K562 (cell line): ENCODE data around the gene ASIC3. TPM values are rescaled to one million over a fixed set of nuclear protein-coding genes. Genes with fewer than 3 reads are reported as not detected.
A peak's percentile ranks its signal among the peaks of the same experiment; 100 is the strongest.

ENCODE experiments used
- ATAC-seq: fragments of 200-7000 bp; cut with Tn5 transposase; 3 replicates; pipeline ENCODE4 v1.9.1; 2020; ENCODE audit warnings: moderate library complexity
- BruUV-seq: library from RNA; stranded (reverse); fragments of 400-500 nt; replicated peaks from 2 replicates; lab custom pipeline; 2021; lab: Mats Ljungman, UMichigan
- CTCF ChIA-PET: fragments of 300-600 bp; formaldehyde crosslinking; extraction: SDS; loops from one replicate; lab custom pipeline; 2021; ENCODE audit warnings: low intra/inter-chr PET ratio; lab: Yijun Ruan, JAX
- POLR2A ChIA-PET: fragments of 300-600, 350-650 bp; sonication (Branson Sonifier 250); formaldehyde crosslinking; extraction: SDS; loops from one replicate; lab custom pipeline; 2021; ENCODE audit warnings: antibody characterized with exemption, inconsistent platforms; lab: Yijun Ruan, JAX
- DNase-seq, 4 experiments: peaks; one replicate each; pipeline versions ENCODE4 v3.0.0 to v3.0.0-alpha.2; 2011 to 2018; ENCODE audit warnings: low spot score in 3 of 4, mixed read lengths in 3 of 4; ENCODE audit errors: extremely low read depth in 1 of 4
- FAIRE-seq: peaks from 2 replicates; lab custom pipeline; 2011; peaks lifted over from hg19 to GRCh38; lab: Jason Lieb, UNC
- H2AFZ ChIP-seq: 2 replicates; pipeline ENCODE4 v1.6.0; 2011; ENCODE audit warnings: low read depth, low read length, control low read depth, inconsistent platforms
- H3K27ac ChIP-seq: fragments of 200-600 bp; 3 replicates; pipeline ENCODE4 v1.8.0; 2011; ENCODE audit warnings: low read depth, mild to moderate bottlenecking, control low read depth, inconsistent platforms, low read length, moderate library complexity, mixed read lengths; ENCODE audit errors: extremely low read depth
- H3K27me3 ChIP-seq, 2 experiments: fragments of 300-600 bp in 1 of 2; 2 replicates in 1 of 2; 3 replicates in 1 of 2; pipeline versions ENCODE4 v1.6.0 to v1.8.0; 2011; ENCODE audit warnings: inconsistent platforms in 2 of 2, low read length in 2 of 2, mild to moderate bottlenecking in 1 of 2, mixed read lengths in 1 of 2, moderate library complexity in 1 of 2; ENCODE audit not compliant: control insufficient read depth in 2 of 2, insufficient read depth in 2 of 2
- H3K36me3 ChIP-seq: fragments of 300-600 bp; 3 replicates; pipeline ENCODE4 v1.8.0; 2011; ENCODE audit warnings: mild to moderate bottlenecking, low read length, inconsistent platforms; ENCODE audit not compliant: control insufficient read depth, insufficient read depth
- H3K4me1 ChIP-seq, 2 experiments: fragments of 200-600 bp in 1 of 2; replicated peaks in 1 of 2; 2 replicates in 1 of 2; 3 replicates in 1 of 2; pipeline versions ENCODE4 v1.5.1 to v1.8.0; 2011; ENCODE audit warnings: inconsistent platforms in 2 of 2, low read length in 2 of 2, mild to moderate bottlenecking in 1 of 2, mixed read lengths in 1 of 2, moderate library complexity in 1 of 2; ENCODE audit not compliant: control insufficient read depth in 2 of 2, insufficient read depth in 2 of 2
- H3K4me2 ChIP-seq: 2 replicates; pipeline ENCODE4 v1.6.1; 2011; ENCODE audit warnings: low read length, control low read depth, inconsistent platforms, mixed read lengths; ENCODE audit not compliant: insufficient read depth
- H3K4me3 ChIP-seq: fragments of 200-600 bp; sonication (generic), shearing (Covaris generic); 2 replicates; pipeline ENCODE4 v1.5.1; 2016; ENCODE audit warnings: control low read depth, inconsistent platforms
- H3K79me2 ChIP-seq: fragments of 200-600 bp; 3 replicates; pipeline ENCODE4 v1.8.0; 2011; ENCODE audit warnings: low read length, inconsistent platforms; ENCODE audit not compliant: control insufficient read depth, insufficient read depth
- H3K9ac ChIP-seq, 2 experiments: 2 replicates each; pipeline versions ENCODE4 v1.6.0 to v1.6.1; 2011; ENCODE audit warnings: low read depth in 2 of 2, low read length in 2 of 2, control low read depth in 1 of 2, inconsistent platforms in 1 of 2, mild to moderate bottlenecking in 1 of 2, mixed read lengths in 1 of 2; ENCODE audit not compliant: insufficient read depth in 1 of 2
- H3K9me1 ChIP-seq: one replicate; pipeline ENCODE4 v1.6.0; 2011; ENCODE audit warnings: inconsistent platforms, mild to moderate bottlenecking, low read length, moderate library complexity; ENCODE audit not compliant: control insufficient read depth, insufficient read depth
- H3K9me3 ChIP-seq: replicated peaks from 2 replicates; pipeline ENCODE4 v1.5.1; 2011; ENCODE audit warnings: low read depth, low read length, inconsistent platforms; ENCODE audit not compliant: control insufficient read depth, insufficient read depth
- H4K20me1 ChIP-seq: replicated peaks from 2 replicates; pipeline ENCODE4 v1.6.1; 2011; ENCODE audit warnings: low read length, inconsistent platforms, mixed read lengths; ENCODE audit not compliant: control insufficient read depth, insufficient read depth
- ARID2 ChIP-seq: fragments of 450-650 bp; IDR thresholded peaks from 2 replicates; pipeline ENCODE4 v1.6.1; 2017; ENCODE audit warnings: antibody characterized with exemption, mild to moderate bottlenecking
- BRD9 ChIP-seq: fragments of 450-650 bp; IDR thresholded peaks from 2 replicates; pipeline ENCODE4 v1.6.1; 2018; ENCODE audit warnings: low read depth; ENCODE audit not compliant: partially characterized antibody
- DIDO1 ChIP-seq: fragments of 450-650 bp; IDR thresholded peaks from 2 replicates; pipeline ENCODE4 v1.6.1; 2016; ENCODE audit warnings: low read depth, missing biosample characterization, missing genetic modification characterization
- DNMT1 ChIP-seq: fragments of 450-650 bp; IDR thresholded peaks from 2 replicates; pipeline ENCODE4 v1.6.1; 2016; ENCODE audit warnings: antibody characterized with exemption, mild to moderate bottlenecking
- ERF ChIP-seq: fragments of 450-650 bp; formaldehyde crosslinking; IDR thresholded peaks from 2 replicates; pipeline ENCODE4 v1.4.0; 2020; ENCODE audit warnings: mild to moderate bottlenecking, mixed read lengths
- HMGN3 ChIP-seq: IDR thresholded peaks from 2 replicates; pipeline ENCODE4 v1.6.1; 2011; ENCODE audit warnings: borderline replicate concordance, low read depth, mild to moderate bottlenecking, mixed read lengths, low read length; ENCODE audit not compliant: insufficient read length; ENCODE audit errors: extremely low read depth
- ILK ChIP-seq: fragments of 450-650 bp; IDR thresholded peaks from 2 replicates; pipeline ENCODE4 v1.6.1; 2016; ENCODE audit warnings: missing genetic modification characterization, low read depth, mild to moderate bottlenecking, missing compliant biosample characterization, moderate library complexity, borderline replicate concordance
- LARP7 ChIP-seq: fragments of 450-650 bp; IDR thresholded peaks from 2 replicates; pipeline ENCODE4 v1.6.1; 2016
- NEUROD1 ChIP-seq: fragments of 150-350 bp; IDR thresholded peaks from 2 replicates; pipeline ENCODE4 v1.6.1; 2014; ENCODE audit warnings: borderline replicate concordance, low read length, low read depth; ENCODE audit not compliant: partially characterized antibody
- NR1H2 ChIP-seq: sonication (generic); formaldehyde crosslinking; IDR thresholded peaks from 2 replicates; pipeline ENCODE4 v1.4.0; 2020; ENCODE audit warnings: mild to moderate bottlenecking, missing genetic modification reagents
- RB1 ChIP-seq: fragments of 450-650 bp; IDR thresholded peaks from 2 replicates; pipeline ENCODE4 v1.6.1; 2017; ENCODE audit warnings: low read depth, mild to moderate bottlenecking
- SIX5 ChIP-seq, 2 experiments: IDR thresholded peaks; 2 replicates each; pipeline ENCODE4 v1.6.1; 2011; ENCODE audit warnings: low read length in 2 of 2, borderline replicate concordance in 1 of 2, low read depth in 1 of 2, mild to moderate bottlenecking in 1 of 2, moderate library complexity in 1 of 2; ENCODE audit not compliant: insufficient read depth in 1 of 2
- SLC30A9 ChIP-seq: fragments of 250-450 bp; sonication (Bioruptor Pico); IDR thresholded peaks from 2 replicates; pipeline ENCODE4 v1.8.0; 2022; ENCODE audit warnings: mild to moderate bottlenecking, moderate library complexity
- SMARCA5 ChIP-seq: fragments of 450-650 bp; IDR thresholded peaks from 2 replicates; pipeline ENCODE4 v1.6.1; 2016
- SMARCE1 ChIP-seq: fragments of 450-650 bp; IDR thresholded peaks from 2 replicates; pipeline ENCODE4 v1.7.1; 2016; ENCODE audit warnings: mild to moderate bottlenecking
- SRSF3 ChIP-seq: fragments of 200-400 bp; formaldehyde crosslinking; IDR thresholded peaks from 2 replicates; pipeline ENCODE4 v1.6.1; 2016; ENCODE audit warnings: mild to moderate bottlenecking, low read length, moderate library complexity; ENCODE audit not compliant: insufficient read depth
- TEAD2 ChIP-seq: fragments of 450-650 bp; IDR thresholded peaks from 2 replicates; pipeline ENCODE4 v1.6.1; 2016; ENCODE audit warnings: missing genetic modification characterization, control low read depth, missing compliant biosample characterization
- ZBTB33 ChIP-seq: sonication (generic); formaldehyde crosslinking; IDR thresholded peaks from 2 replicates; pipeline ENCODE4 v1.8.1; 2023; ENCODE audit warnings: mild to moderate bottlenecking, missing genetic modification reagents
- ZBTB8A ChIP-seq: fragments of 450-650 bp; IDR thresholded peaks from 2 replicates; pipeline ENCODE4 v1.6.1; 2018; ENCODE audit warnings: mild to moderate bottlenecking, moderate library complexity; ENCODE audit not compliant: partially characterized antibody
- WGBS: fragments of 100-300 bp; shearing (Covaris generic); methylation state at CpG from one replicate; pipeline ENCODE4 v1.1.6; 2016; ENCODE audit warnings: low coverage, mixed read lengths; ENCODE audit not compliant: insufficient coverage; ENCODE audit errors: missing lambda C conversion rate; 5-methylcytosine and 5-hydroxymethylcytosine counted together
- in situ Hi-C: fragments of 300-500 bp; cut with MboI; formaldehyde crosslinking; loops from 4 replicates; pipeline ENCODE4 v1.15.0; 2018; ENCODE audit warnings: inconsistent platforms, mixed read lengths
- intact Hi-C: fragments of 100-400 bp; cut with micrococcal nuclease; formaldehyde crosslinking; loops from 2 replicates; pipeline ENCODE4 v1.14.2; 2022
- polyA plus RNA-seq, 8 experiments: library from polyadenylated mRNA; depleted of rRNA in 4 of 8; stranded (reverse) in 5 of 8; unstranded in 3 of 8; fragments of >200 nt; fragmentation: Nextera tagmentation in 2 of 8; fragmentation: Illumina TruSeq in 1 of 8; extraction: Ambion mirVana in 2 of 8; extraction: Trizol in 1 of 8; gene quantifications; 2 replicates each; pipeline versions ENCODE4 v1.2.1 to v1.2.3, GENCODE V29; 2011 to 2014; ENCODE audit warnings: inconsistent platforms in 1 of 8, missing spikeins in 1 of 8
- total RNA-seq, 7 experiments: library from RNA; depleted of rRNA in 6 of 7; stranded (reverse); fragments of >200 nt in 6 of 7; fragmentation: Illumina TruSeq in 2 of 7; extraction: Trizol in 2 of 7; gene quantifications; 2 replicates each; pipeline versions ENCODE4 v1.2.1 to v1.2.3, GENCODE V29; 2011 to 2021; ENCODE audit warnings: low replicate concordance in 1 of 7
- TF ChIP-seq, protein P1 (sequence below): fragments of 250-450 bp; sonication (Bioruptor Pico); IDR thresholded peaks from 2 replicates; pipeline ENCODE4 v1.5.0; 2020; ENCODE audit warnings: mild to moderate bottlenecking

Gene ASIC3
- total and polyA plus RNA-seq, 9 of the 15 experiments (the other 6 are each of a cell fraction or from before 2014, with no cell fraction given) = 0.11 to 5.0 (median 0.87) TPM

- Histone ChIP-seq H4K20me1 (no peaks in the 10 kb centered on the region), H3K4me2 (no peak overlapping the region), H3K27ac (no peak overlapping the region), H3K27me3 (no peaks in the 10 kb centered on the region; a peak in 1 of 5 replicates), H3K9me3 (no peaks in the 10 kb centered on the region), H3K9me1 (no peaks in the 10 kb centered on the region), H3K4me1 (peaks cover 41 to 67% of the 10 kb centered on the region in 2 experiments), H3K4me3 (no peak overlapping the region), H3K36me3 (no peaks in the 10 kb centered on the region), H3K79me2 (no peaks in the 10 kb centered on the region)
- CTCF ChIA-PET = no interaction called here
- POLR2A ChIA-PET = interaction anchor here (14.3 kb wide), 1 partner anchor 14 kb away, joined by 146 read pairs; no protein-coding TSS in a partner anchor
- no peak for DNase-seq
- FAIRE-seq = no peak
- TF ChIP-seq ERF (no peak), ZBTB33 (no peak), BRD9 (no peak), SIX5 (IDR thresholded peaks at IDR 0.05; ENCODE audit: borderline replicate concordance in 1 of 2, insufficient read depth in 1 of 2, low read depth in 1 of 2, low read length in 2 of 2) (no peak), SRSF3 (no peak), ZBTB8A (no peak), SLC30A9 (CRISPR knock-in tag) (no peak), SMARCE1 (no peak), DNMT1 (no peak), HMGN3 (no peak), SMARCA5 (no peak), NEUROD1 (no peak), RB1 (no peak), ARID2 (no peak), NR1H2 (CRISPR knock-in tag) (no peak), DIDO1 (tag) (no peak), LARP7 (no peak), ILK (no peak), TEAD2 (tag) (no peak)
- TF ChIP-seq, protein P1, sequence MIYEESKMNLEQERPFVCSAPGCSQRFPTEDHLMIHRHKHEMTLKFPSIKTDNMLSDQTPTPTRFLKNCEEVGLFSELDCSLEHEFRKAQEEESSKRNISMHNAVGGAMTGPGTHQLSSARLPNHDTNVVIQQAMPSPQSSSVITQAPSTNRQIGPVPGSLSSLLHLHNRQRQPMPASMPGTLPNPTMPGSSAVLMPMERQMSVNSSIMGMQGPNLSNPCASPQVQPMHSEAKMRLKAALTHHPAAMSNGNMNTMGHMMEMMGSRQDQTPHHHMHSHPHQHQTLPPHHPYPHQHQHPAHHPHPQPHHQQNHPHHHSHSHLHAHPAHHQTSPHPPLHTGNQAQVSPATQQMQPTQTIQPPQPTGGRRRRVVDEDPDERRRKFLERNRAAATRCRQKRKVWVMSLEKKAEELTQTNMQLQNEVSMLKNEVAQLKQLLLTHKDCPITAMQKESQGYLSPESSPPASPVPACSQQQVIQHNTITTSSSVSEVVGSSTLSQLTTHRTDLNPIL = no peak
- TF ChIP-seq, all 486 proteins: peak for 0
- Histone ChIP-seq H2AFZ (no peak overlapping the region), H3K9ac (peak overlapping the region in 1 of 2 experiments; percentile 56; a peak in 2 of 4 replicates)
- no TSS peak for BruUV-seq
- in situ Hi-C loops = no loop called here
- intact Hi-C loops = no loop called here
- 84% methylated on average over 10 of the region's 10 CpGs for WGBS
- ATAC-seq = no peak
Measured at GRCh38 chr7:151023232-151023631, 25.1 kb upstream of the ASIC3 start.
